ENCODE data around the gene TNFAIP8L3. TPM values are rescaled to one million over a fixed set of nuclear protein-coding genes. Genes with fewer than 3 reads are reported as not detected.
A peak's percentile ranks its signal among the peaks of the same experiment; 100 is the strongest.

TNFAIP8L3 gene
- total RNA-seq, 1 donor from 2014 or later = not detected

DNA sequence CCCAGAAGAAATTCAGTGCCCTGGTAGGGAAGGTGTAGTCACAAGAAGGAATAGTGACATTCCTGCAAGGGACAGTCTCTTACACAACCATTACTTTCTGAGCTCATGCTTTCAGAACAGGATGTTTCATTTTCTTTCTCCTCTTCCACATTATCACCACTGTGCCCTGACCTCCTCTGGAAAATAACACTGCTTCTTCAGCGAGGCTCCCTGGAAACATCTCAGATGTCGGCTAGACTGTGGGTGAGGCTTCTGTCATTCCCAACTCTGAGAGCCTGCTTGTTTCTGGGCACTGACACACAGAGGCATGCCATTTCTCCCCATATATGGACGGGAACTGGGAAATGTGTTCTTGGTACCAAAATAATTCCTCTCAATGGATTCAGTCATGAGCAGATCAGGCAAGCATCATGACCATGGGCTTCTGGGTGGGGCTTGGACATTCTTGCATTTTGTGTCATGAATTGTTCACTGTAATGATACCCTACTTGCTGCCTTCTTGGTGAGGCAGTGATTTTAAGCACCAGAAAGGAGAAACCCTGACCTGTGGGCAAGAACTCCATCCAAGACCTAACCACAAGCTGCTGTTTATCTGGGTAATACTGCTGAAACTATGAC lies 14.3 kb upstream of the TNFAIP8L3 start:
- H3K4me1 ChIP-seq = peaks cover 3% of the 10 kb centered on the region
- Mint-ChIP-seq H3K4me1 (peaks cover 4% of the 10 kb centered on the region), H3K4me3 (no peak overlapping the region), H3K36me3 (no peaks in the 10 kb centered on the region), H3K9me3 (no peaks in the 10 kb centered on the region), H3K27me3 (ENCODE audit: insufficient read depth, low read depth) (peaks cover 2% of the 10 kb centered on the region), H3K27ac (peak overlapping the region; percentile 12)
- H3K9me3 ChIP-seq (ENCODE audit: low read depth) = no peaks in the 10 kb centered on the region
- no peak overlapping the region for H3K4me3 ChIP-seq
- no peaks in the 10 kb centered on the region for H3F3A ChIP-seq (ENCODE audit: low read depth)
- H4K20me1 ChIP-seq (ENCODE audit: low read depth) = no peaks in the 10 kb centered on the region
- H3K79me2 ChIP-seq (ENCODE audit: low read depth) = no peaks in the 10 kb centered on the region
- TF ChIP-seq EZH2 (IDR thresholded peaks at IDR 0.05) = no peak
- no peak for TF ChIP-seq EZH2phosphoT487 (IDR thresholded peaks at IDR 0.05)
- TF ChIP-seq, protein P1, sequence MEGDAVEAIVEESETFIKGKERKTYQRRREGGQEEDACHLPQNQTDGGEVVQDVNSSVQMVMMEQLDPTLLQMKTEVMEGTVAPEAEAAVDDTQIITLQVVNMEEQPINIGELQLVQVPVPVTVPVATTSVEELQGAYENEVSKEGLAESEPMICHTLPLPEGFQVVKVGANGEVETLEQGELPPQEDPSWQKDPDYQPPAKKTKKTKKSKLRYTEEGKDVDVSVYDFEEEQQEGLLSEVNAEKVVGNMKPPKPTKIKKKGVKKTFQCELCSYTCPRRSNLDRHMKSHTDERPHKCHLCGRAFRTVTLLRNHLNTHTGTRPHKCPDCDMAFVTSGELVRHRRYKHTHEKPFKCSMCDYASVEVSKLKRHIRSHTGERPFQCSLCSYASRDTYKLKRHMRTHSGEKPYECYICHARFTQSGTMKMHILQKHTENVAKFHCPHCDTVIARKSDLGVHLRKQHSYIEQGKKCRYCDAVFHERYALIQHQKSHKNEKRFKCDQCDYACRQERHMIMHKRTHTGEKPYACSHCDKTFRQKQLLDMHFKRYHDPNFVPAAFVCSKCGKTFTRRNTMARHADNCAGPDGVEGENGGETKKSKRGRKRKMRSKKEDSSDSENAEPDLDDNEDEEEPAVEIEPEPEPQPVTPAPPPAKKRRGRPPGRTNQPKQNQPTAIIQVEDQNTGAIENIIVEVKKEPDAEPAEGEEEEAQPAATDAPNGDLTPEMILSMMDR (IDR thresholded peaks at IDR 0.05) = no peak
- no peak for DNase-seq (ENCODE audit: low spot score)
- H3K27ac ChIP-seq = no peak overlapping the region
- H3K9ac ChIP-seq = no peak overlapping the region
- H2AFZ ChIP-seq (replicated peaks) = no peak overlapping the region
- H3K4me2 ChIP-seq = no peak overlapping the region
- no peaks in the 10 kb centered on the region for H3K36me3 ChIP-seq
- no peaks in the 10 kb centered on the region for H3K27me3 ChIP-seq

DNA sequence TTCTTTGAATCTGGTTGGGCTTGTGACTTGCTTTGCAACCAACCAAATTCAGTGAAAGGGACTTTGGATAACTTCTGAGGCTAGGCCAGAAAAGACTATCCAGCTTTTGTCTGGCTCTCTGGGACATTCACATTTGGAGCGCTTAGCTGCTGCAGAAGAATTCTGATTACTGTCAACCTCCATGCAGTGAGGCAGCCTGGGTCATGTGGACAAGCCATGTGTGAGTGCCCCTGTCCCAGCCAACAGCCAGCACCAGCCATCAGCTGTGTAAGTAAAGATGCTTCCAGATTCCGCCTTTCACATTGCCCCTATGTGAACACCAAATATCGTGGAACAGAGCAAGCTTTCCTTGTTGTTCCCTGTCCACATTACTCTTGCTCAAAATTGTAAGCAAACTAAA lies 12.9 kb upstream of the TNFAIP8L3 start:
- Mint-ChIP-seq H3K4me1 (peaks cover 4% of the 10 kb centered on the region), H3K27ac (no peak overlapping the region), H3K4me3 (no peak overlapping the region), H3K36me3 (no peaks in the 10 kb centered on the region), H3K9me3 (no peaks in the 10 kb centered on the region), H3K27me3 (ENCODE audit: insufficient read depth, low read depth) (peaks cover 4% of the 10 kb centered on the region)
- Histone ChIP-seq H3K9ac (no peak overlapping the region), H3K27ac (no peak overlapping the region), H3K36me3 (no peaks in the 10 kb centered on the region), H3K27me3 (no peaks in the 10 kb centered on the region), H2AFZ (replicated peaks) (no peak overlapping the region), H3K4me3 (no peak overlapping the region), H3F3A (ENCODE audit: low read depth) (no peaks in the 10 kb centered on the region), H3K9me3 (ENCODE audit: low read depth) (no peaks in the 10 kb centered on the region), H3K79me2 (ENCODE audit: low read depth) (no peaks in the 10 kb centered on the region), H4K20me1 (ENCODE audit: low read depth) (no peaks in the 10 kb centered on the region), H3K4me2 (no peak overlapping the region), H3K4me1 (peaks cover 4% of the 10 kb centered on the region)
- no peak for DNase-seq (ENCODE audit: low spot score)
- TF ChIP-seq EZH2phosphoT487 (IDR thresholded peaks at IDR 0.05) (no peak), EZH2 (IDR thresholded peaks at IDR 0.05) (no peak)
- TF ChIP-seq, protein P1 (IDR thresholded peaks at IDR 0.05) = no peak

DNA sequence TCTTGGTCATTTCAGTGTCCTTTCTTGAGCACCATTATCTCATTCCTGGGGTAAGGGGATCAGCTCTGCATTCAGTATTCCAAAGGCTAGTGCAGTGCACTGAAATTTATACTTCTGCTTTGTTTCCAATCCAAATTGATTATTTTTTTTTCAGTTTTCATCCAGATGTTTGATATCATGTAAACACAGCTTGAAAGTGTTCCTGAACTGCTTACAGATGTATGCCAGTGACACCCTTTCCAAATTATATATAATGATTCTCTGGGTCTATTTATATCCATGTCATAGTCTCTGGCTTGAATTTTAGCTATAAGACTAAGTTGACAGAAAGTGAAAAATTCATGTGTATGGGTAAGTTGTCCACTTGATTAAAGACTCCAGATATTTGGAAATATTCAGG lies 11.8 kb upstream of the TNFAIP8L3 start:
- Histone ChIP-seq H3K9ac (no peak overlapping the region), H3K27me3 (no peaks in the 10 kb centered on the region), H3F3A (ENCODE audit: low read depth) (no peaks in the 10 kb centered on the region), H4K20me1 (ENCODE audit: low read depth) (no peaks in the 10 kb centered on the region), H2AFZ (replicated peaks) (no peak overlapping the region), H3K4me2 (no peak overlapping the region), H3K79me2 (ENCODE audit: low read depth) (no peaks in the 10 kb centered on the region), H3K27ac (no peak overlapping the region), H3K4me1 (peaks cover 4% of the 10 kb centered on the region), H3K36me3 (no peaks in the 10 kb centered on the region), H3K4me3 (no peak overlapping the region), H3K9me3 (ENCODE audit: low read depth) (no peaks in the 10 kb centered on the region)
- Mint-ChIP-seq H3K4me3 (no peak overlapping the region), H3K36me3 (no peaks in the 10 kb centered on the region), H3K27ac (no peak overlapping the region), H3K9me3 (no peaks in the 10 kb centered on the region), H3K4me1 (peaks cover 4% of the 10 kb centered on the region), H3K27me3 (ENCODE audit: insufficient read depth, low read depth) (peaks cover 4% of the 10 kb centered on the region)
- no peak for TF ChIP-seq EZH2 (IDR thresholded peaks at IDR 0.05)
- TF ChIP-seq, protein P1 (IDR thresholded peaks at IDR 0.05) = no peak
- no peak for TF ChIP-seq EZH2phosphoT487 (IDR thresholded peaks at IDR 0.05)
- DNase-seq (ENCODE audit: low spot score) = no peak

All from neural progenitor cell (in vitro differentiated cells).